SU-DHL-6 (cell line): ENCODE results near the gene CHMP4B.

Experiments used
- H2AFZ ChIP-seq: fragments of 200-600 bp; sonication (generic); 2 replicates; pipeline ENCODE4 v1.6.1; 2014; ENCODE audit warnings: low read depth, mild to moderate bottlenecking, moderate library complexity, mixed read lengths, antibody characterized with exemption, low read length; ENCODE audit not compliant: severe bottlenecking
- H3F3A ChIP-seq: fragments of 200-600 bp; shearing (Covaris generic); 2 replicates; pipeline ENCODE4 v1.6.0; 2016; ENCODE audit warnings: antibody characterized with exemption, mild to moderate bottlenecking; ENCODE audit not compliant: insufficient read depth
- H3K27ac ChIP-seq: fragments of 200-600 bp; sonication (generic); 2 replicates; pipeline ENCODE4 v1.5.1; 2016; ENCODE audit warnings: low read depth, mild to moderate bottlenecking, low read length, moderate library complexity, mixed read lengths
- H3K27me3 ChIP-seq: fragments of 200-600 bp; sonication (generic), shearing (Covaris generic); 2 replicates; pipeline ENCODE4 v1.6.0; 2014; ENCODE audit warnings: mild to moderate bottlenecking, low read length
- H3K36me3 ChIP-seq: fragments of 200-600 bp; sonication (generic); 2 replicates; pipeline ENCODE4 v1.6.1; 2014; ENCODE audit warnings: mild to moderate bottlenecking, low read length, mixed read lengths
- H3K4me2 ChIP-seq: fragments of 300-600, 200-600 bp; shearing (Covaris generic), sonication (generic); 2 replicates; pipeline ENCODE4 v1.6.0; 2014; ENCODE audit warnings: low read length, low read depth, mild to moderate bottlenecking; ENCODE audit not compliant: poor library complexity, severe bottlenecking
- H3K4me3 ChIP-seq: fragments of 200-600 bp; sonication (generic); 2 replicates; pipeline ENCODE4 v1.5.1; 2014; ENCODE audit warnings: antibody characterized with exemption, low read length, mild to moderate bottlenecking, mixed read lengths; ENCODE audit not compliant: insufficient read depth, poor library complexity, severe bottlenecking
- H3K79me2 ChIP-seq: fragments of 200-600 bp; sonication (generic); 2 replicates; pipeline ENCODE4 v1.6.1; 2014; ENCODE audit warnings: mild to moderate bottlenecking, low read length, moderate library complexity; ENCODE audit not compliant: insufficient read depth
- H3K9ac ChIP-seq: fragments of 200-600 bp; sonication (generic); 2 replicates; pipeline ENCODE4 v1.7.0; 2014; ENCODE audit warnings: mild to moderate bottlenecking, low read length
- H3K9me2 ChIP-seq: fragments of 200-600 bp; sonication (generic); replicated peaks from 2 replicates; pipeline ENCODE4 v1.6.1; 2014; ENCODE audit warnings: low read length; ENCODE audit not compliant: insufficient read depth
- H3K9me3 ChIP-seq: fragments of 200-600 bp; sonication (generic); 2 replicates; pipeline ENCODE4 v1.6.1; 2014; ENCODE audit warnings: low read length, mixed read lengths; ENCODE audit not compliant: insufficient read depth
- H4K20me1 ChIP-seq: fragments of 200-600 bp; sonication (generic); 2 replicates; pipeline ENCODE4 v1.6.1; 2014; ENCODE audit warnings: low read depth, mild to moderate bottlenecking, antibody characterized with exemption, low read length, moderate library complexity, mixed read lengths
- EZH2phosphoT487 ChIP-seq: fragments of 200-600 bp; sonication (generic), shearing (Covaris generic); conservative IDR thresholded peaks from 2 replicates; pipeline ENCODE4 v1.6.1; 2018; ENCODE audit warnings: mild to moderate bottlenecking, antibody characterized with exemption, low read length, moderate library complexity, mixed read lengths
- TF ChIP-seq, protein P1 (sequence below): fragments of 200-600 bp; sonication (generic); IDR thresholded peaks from one replicate; pipeline ENCODE4 v1.5.1; 2017; ENCODE audit warnings: antibody characterized with exemption, mild to moderate bottlenecking, low read length, moderate library complexity; ENCODE audit not compliant: insufficient read depth, poor library complexity, severe bottlenecking

CHMP4B gene

DNA sequence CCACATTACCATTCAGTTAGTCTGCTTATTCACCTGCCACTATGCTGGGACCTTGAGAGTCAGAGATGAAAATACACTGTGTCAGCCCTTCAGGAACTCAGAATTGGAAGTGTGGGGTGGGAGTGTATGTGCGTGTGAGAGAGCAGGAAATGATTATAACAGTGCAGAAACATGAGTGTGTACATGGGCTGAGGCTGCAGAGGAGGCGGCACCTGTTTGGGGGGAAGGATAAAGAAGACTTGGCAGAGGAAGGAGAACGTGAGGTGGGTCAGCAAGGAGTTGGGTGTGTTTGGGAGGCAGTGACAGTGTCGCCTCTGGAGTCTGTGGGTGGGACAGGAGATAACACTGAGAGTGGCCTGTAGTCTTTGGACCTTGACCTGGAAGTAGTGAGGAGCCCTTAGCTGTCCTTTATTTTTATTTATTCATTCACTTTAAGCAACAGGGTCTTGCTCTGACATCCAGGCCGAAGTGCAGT lies 3.1 kb downstream of the CHMP4B start:
- peaks cover 80% of the 10 kb centered on the region for H3K79me2 ChIP-seq
- no peak overlapping the region for H2AFZ ChIP-seq
- peaks cover 11% of the 10 kb centered on the region for H3F3A ChIP-seq
- peak overlapping the region; percentile 92; the same call in 1 of the 2 replicates for H3K9ac ChIP-seq
- no peaks in the 10 kb centered on the region for H3K27me3 ChIP-seq
- H4K20me1 ChIP-seq: peaks cover 10% of the 10 kb centered on the region; the same call in 1 of the 2 replicates
- 0 out of 2 replicates have a peak, but pooled peaks cover 4% of the 10 kb centered on the region for H3K36me3 ChIP-seq
- peak overlapping the region; percentile 74 for H3K4me2 ChIP-seq
- peak overlapping the region; percentile 36 for H3K27ac ChIP-seq
- no peaks in the 10 kb centered on the region for H3K9me3 ChIP-seq
- no peaks in the 10 kb centered on the region for H3K9me2 ChIP-seq
- TF ChIP-seq, protein P1, sequence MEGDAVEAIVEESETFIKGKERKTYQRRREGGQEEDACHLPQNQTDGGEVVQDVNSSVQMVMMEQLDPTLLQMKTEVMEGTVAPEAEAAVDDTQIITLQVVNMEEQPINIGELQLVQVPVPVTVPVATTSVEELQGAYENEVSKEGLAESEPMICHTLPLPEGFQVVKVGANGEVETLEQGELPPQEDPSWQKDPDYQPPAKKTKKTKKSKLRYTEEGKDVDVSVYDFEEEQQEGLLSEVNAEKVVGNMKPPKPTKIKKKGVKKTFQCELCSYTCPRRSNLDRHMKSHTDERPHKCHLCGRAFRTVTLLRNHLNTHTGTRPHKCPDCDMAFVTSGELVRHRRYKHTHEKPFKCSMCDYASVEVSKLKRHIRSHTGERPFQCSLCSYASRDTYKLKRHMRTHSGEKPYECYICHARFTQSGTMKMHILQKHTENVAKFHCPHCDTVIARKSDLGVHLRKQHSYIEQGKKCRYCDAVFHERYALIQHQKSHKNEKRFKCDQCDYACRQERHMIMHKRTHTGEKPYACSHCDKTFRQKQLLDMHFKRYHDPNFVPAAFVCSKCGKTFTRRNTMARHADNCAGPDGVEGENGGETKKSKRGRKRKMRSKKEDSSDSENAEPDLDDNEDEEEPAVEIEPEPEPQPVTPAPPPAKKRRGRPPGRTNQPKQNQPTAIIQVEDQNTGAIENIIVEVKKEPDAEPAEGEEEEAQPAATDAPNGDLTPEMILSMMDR: no peak
- no peak for TF ChIP-seq EZH2phosphoT487
- H3K4me3 ChIP-seq: no peak overlapping the region

DNA sequence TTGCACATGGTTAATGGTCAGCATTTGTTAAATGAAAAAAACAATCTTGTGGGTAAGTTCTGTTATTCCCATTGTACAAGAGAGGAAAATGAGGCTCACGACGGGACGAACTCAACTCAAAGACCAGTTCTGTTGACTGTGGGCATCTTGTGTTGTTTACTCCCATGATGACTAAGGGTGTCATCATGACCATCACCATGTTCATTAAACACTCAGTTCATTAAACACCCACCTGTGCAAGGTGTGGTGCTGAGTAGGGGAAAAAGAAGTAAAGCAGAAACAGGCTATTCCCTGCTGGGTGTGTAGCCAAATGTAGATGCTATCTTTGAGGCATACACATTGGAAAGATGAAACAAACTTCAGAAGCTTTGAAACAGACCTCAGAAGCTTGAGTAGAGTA lies 4.5 kb downstream of the CHMP4B start:
- Histone ChIP-seq H3K79me2 (peaks cover 94% of the 10 kb centered on the region), H3K9ac (no peak overlapping the region), H4K20me1 (peaks cover 10% of the 10 kb centered on the region; the same call in 1 of the 2 replicates), H3K9me2 (no peaks in the 10 kb centered on the region), H3F3A (peaks cover 21% of the 10 kb centered on the region), H3K4me2 (peak overlapping the region; percentile 15), H3K27me3 (no peaks in the 10 kb centered on the region), H2AFZ (no peak overlapping the region), H3K36me3 (0 out of 2 replicates have a peak, but pooled peaks cover 4% of the 10 kb centered on the region), H3K4me3 (no peak overlapping the region), H3K27ac (no peak overlapping the region), H3K9me3 (no peaks in the 10 kb centered on the region)
- TF ChIP-seq EZH2phosphoT487: no peak
- TF ChIP-seq, protein P1: no peak

DNA sequence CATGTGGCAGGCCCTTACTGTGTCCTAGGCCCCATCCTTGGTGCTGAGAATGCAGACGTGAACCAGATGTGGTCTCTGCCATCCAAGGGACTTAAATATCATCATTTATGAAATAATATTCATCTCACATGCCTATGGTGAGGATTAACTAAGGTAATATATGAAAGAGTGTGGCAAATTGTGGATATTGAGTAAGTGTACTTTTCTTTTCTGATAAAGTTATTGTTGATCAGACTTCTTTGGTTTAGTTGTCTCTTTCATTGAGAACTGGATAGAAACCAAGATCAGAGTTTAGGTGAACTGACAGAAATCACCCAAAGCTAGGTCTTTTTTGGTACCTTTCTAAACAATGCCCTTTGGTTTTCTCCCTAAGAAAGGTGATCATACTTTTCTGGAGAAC lies 5.0 kb downstream of the CHMP4B start:
- no peak overlapping the region for H3K4me3 ChIP-seq
- H2AFZ ChIP-seq: no peak overlapping the region
- H3K9me2 ChIP-seq: no peaks in the 10 kb centered on the region
- no peak overlapping the region for H3K9ac ChIP-seq
- H3K27me3 ChIP-seq: no peaks in the 10 kb centered on the region
- H3F3A ChIP-seq: peaks cover 21% of the 10 kb centered on the region
- peaks cover 10% of the 10 kb centered on the region; the same call in 1 of the 2 replicates for H4K20me1 ChIP-seq
- 0 out of 2 replicates have a peak, but pooled peaks cover 4% of the 10 kb centered on the region for H3K36me3 ChIP-seq
- H3K79me2 ChIP-seq: peaks cover 99% of the 10 kb centered on the region
- H3K4me2 ChIP-seq: peak overlapping the region; percentile 15
- H3K27ac ChIP-seq: peak overlapping the region; percentile 43
- no peaks in the 10 kb centered on the region for H3K9me3 ChIP-seq
- TF ChIP-seq, protein P1: no peak
- no peak for TF ChIP-seq EZH2phosphoT487
